A549 (cell line): ENCODE results near the gene SUN1.

Source experiments
- TF ChIP-seq, protein P1 (sequence below): fragments of >200 bp; sonication (Bioruptor Twin); formaldehyde crosslinking; IDR thresholded peaks from 3 replicates; pipeline ENCODE4 v1.5.1; 2016
- TF ChIP-seq, protein P2 (sequence below): fragments of 200-600 bp; sonication (generic); IDR thresholded peaks from 2 replicates; pipeline ENCODE4 v1.6.1; 2016; ENCODE audit warnings: antibody characterized with exemption, mild to moderate bottlenecking, moderate library complexity

DNA sequence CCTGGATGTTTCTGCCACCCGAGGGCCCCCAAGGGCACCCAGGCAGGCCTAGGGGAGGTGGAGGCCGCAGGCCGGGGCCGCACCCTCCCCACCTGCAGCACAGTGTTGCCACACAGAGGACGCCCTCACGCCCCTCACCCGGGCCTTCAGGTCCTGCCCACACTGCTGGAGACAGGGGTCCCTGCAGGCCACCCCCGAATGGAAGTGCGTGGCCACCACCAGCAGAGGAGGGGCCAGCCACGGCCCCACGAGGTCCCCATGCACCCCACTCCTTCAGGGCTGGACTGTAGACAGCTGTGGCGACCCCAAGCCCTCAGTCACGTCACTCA is 86.8 kb downstream of the SUN1 start:
- TF ChIP-seq, protein P1, sequence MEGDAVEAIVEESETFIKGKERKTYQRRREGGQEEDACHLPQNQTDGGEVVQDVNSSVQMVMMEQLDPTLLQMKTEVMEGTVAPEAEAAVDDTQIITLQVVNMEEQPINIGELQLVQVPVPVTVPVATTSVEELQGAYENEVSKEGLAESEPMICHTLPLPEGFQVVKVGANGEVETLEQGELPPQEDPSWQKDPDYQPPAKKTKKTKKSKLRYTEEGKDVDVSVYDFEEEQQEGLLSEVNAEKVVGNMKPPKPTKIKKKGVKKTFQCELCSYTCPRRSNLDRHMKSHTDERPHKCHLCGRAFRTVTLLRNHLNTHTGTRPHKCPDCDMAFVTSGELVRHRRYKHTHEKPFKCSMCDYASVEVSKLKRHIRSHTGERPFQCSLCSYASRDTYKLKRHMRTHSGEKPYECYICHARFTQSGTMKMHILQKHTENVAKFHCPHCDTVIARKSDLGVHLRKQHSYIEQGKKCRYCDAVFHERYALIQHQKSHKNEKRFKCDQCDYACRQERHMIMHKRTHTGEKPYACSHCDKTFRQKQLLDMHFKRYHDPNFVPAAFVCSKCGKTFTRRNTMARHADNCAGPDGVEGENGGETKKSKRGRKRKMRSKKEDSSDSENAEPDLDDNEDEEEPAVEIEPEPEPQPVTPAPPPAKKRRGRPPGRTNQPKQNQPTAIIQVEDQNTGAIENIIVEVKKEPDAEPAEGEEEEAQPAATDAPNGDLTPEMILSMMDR = no peak
- TF ChIP-seq, protein P2, sequence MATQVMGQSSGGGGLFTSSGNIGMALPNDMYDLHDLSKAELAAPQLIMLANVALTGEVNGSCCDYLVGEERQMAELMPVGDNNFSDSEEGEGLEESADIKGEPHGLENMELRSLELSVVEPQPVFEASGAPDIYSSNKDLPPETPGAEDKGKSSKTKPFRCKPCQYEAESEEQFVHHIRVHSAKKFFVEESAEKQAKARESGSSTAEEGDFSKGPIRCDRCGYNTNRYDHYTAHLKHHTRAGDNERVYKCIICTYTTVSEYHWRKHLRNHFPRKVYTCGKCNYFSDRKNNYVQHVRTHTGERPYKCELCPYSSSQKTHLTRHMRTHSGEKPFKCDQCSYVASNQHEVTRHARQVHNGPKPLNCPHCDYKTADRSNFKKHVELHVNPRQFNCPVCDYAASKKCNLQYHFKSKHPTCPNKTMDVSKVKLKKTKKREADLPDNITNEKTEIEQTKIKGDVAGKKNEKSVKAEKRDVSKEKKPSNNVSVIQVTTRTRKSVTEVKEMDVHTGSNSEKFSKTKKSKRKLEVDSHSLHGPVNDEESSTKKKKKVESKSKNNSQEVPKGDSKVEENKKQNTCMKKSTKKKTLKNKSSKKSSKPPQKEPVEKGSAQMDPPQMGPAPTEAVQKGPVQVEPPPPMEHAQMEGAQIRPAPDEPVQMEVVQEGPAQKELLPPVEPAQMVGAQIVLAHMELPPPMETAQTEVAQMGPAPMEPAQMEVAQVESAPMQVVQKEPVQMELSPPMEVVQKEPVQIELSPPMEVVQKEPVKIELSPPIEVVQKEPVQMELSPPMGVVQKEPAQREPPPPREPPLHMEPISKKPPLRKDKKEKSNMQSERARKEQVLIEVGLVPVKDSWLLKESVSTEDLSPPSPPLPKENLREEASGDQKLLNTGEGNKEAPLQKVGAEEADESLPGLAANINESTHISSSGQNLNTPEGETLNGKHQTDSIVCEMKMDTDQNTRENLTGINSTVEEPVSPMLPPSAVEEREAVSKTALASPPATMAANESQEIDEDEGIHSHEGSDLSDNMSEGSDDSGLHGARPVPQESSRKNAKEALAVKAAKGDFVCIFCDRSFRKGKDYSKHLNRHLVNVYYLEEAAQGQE = no peak
